Spleen (tissue), 11 donors: Measurements from ENCODE around the gene MIB2. TPM values are rescaled to one million over a fixed set of nuclear protein-coding genes. Genes with fewer than 3 reads are reported as not detected.
A peak's percentile ranks its signal among the peaks of the same experiment; 100 is the strongest.

ENCODE experiments used
- DNase-seq: peaks from one replicate; pipeline ENCODE4 v3.0.0-alpha.2; 2020
- H3K27ac ChIP-seq, 8 donors: fragments of 200-600 bp; sonication (generic) in 7 of 8; 1 replicate in 4 of 8; 2 replicates in 4 of 8; pipeline versions ENCODE4 v1.5.0 to v1.8.0; 2016 to 2021; ENCODE audit warnings: inconsistent platforms in 4 of 8, mild to moderate bottlenecking in 4 of 8, moderate library complexity in 1 of 8
- H3K27me3 ChIP-seq, 7 donors: fragments of 200-600 bp; sonication (generic) in 6 of 7; replicated peaks in 1 of 7; 1 replicate in 4 of 7; 2 replicates in 3 of 7; pipeline versions ENCODE4 v1.5.0 to v1.8.0; 2016 to 2021; ENCODE audit warnings: inconsistent platforms in 3 of 7, mild to moderate bottlenecking in 1 of 7
- H3K36me3 ChIP-seq, 6 donors: fragments of 200-600 bp; sonication (generic) in 5 of 6; 1 replicate in 4 of 6; 2 replicates in 2 of 6; pipeline versions ENCODE4 v1.5.0 to v1.8.0; 2016 to 2021; ENCODE audit warnings: inconsistent platforms in 2 of 6
- H3K4me1 ChIP-seq, 6 donors: fragments of 200-600 bp; sonication (generic) in 5 of 6; 1 replicate in 3 of 6; 2 replicates in 3 of 6; pipeline versions ENCODE4 v1.5.0 to v1.8.0; 2016 to 2021; ENCODE audit warnings: inconsistent platforms in 3 of 6
- H3K4me3 ChIP-seq, 8 donors: fragments of 200-600 bp; sonication (generic) in 7 of 8; 1 replicate in 4 of 8; 2 replicates in 4 of 8; pipeline versions ENCODE4 v1.5.0 to v1.8.0; 2016 to 2021; ENCODE audit warnings: inconsistent platforms in 4 of 8, mild to moderate bottlenecking in 4 of 8, moderate library complexity in 2 of 8
- H3K9me3 ChIP-seq, 8 donors: fragments of 200-600 bp; sonication (generic) in 7 of 8; 1 replicate in 4 of 8; 2 replicates in 4 of 8; pipeline versions ENCODE4 v1.5.0 to v1.8.0; 2016 to 2021; ENCODE audit warnings: inconsistent platforms in 4 of 8
- POLR2A ChIP-seq, 3 donors: fragments of 450-650 bp; IDR thresholded peaks; one replicate each; pipeline ENCODE4 v1.5.1; 2017; ENCODE audit warnings: antibody characterized with exemption in 3 of 3, mild to moderate bottlenecking in 1 of 3
- POLR2AphosphoS5 ChIP-seq, 3 donors: sonication (generic); formaldehyde crosslinking; IDR thresholded peaks; one replicate each; pipeline ENCODE4 v1.5.1; 2017; ENCODE audit warnings: antibody characterized with exemption in 3 of 3
- WGBS, 5 donors: extraction: QIAGEN DNeasy Blood & Tissue Kit in 3 of 5; methylation state at CpG; one replicate each; pipeline versions ENCODE4 v1.1.5 to v1.1.7; 2013 to 2018; 5-methylcytosine and 5-hydroxymethylcytosine counted together
- intact Hi-C: fragments of 100-400 bp; cut with DNase I; formaldehyde crosslinking; loops from one replicate; pipeline ENCODE4 v1.15.0; 2023; ENCODE audit warnings: low total_unique reads
- polyA plus RNA-seq, 3 donors: library from polyadenylated mRNA; stranded (reverse); fragments of 200-250 nt; gene quantifications; one replicate each; pipeline ENCODE4 v1.2.1, GENCODE V29; 2013
- total RNA-seq, 7 donors: library from RNA; depleted of rRNA in 3 of 7; stranded (reverse); fragments of >200 nt in 3 of 7; fragmentation: NEBNext Ultra II Directional in 4 of 7; extraction: Animal tissue kit (Norgen Biotek cat#: 25700) in 4 of 7; gene quantifications; one replicate each; pipeline versions ENCODE4 v1.1.0 to v1.2.1, GENCODE V29; 2016 to 2021
- TF ChIP-seq, protein P1 (sequence below), 11 experiments: fragments of 200-600 bp in 7 of 11; fragments of 450-650 bp in 4 of 11; sonication (generic) in 4 of 11; IDR thresholded peaks in 8 of 11; conservative IDR thresholded peaks in 3 of 11; 1 replicate in 7 of 11; 2 replicates in 4 of 11; pipeline versions ENCODE4 v1.4.0 to v1.8.0; 2016 to 2021; ENCODE audit warnings: antibody characterized with exemption in 11 of 11, inconsistent platforms in 4 of 11, mild to moderate bottlenecking in 1 of 11
- donor health status: healthy with polysubstance abuse.
- donor health status: DM: no; HTN: no; CAD: no; lungs with moderate emphysema.
- donor health status: DM: no; HTN: no; CAD: no.
- donor health status: Bipolar disorder and iron deficiency.
- donor health status: healthy.
- donor health status: DM: no; HTN: no; CAD: no.
- donor health status: DM: yes; HTN: yes; CAD: no.

MIB2 gene
- total and polyA plus RNA-seq, 10 donors, result 46.2 to 165 (median 73.0) TPM

DNA sequence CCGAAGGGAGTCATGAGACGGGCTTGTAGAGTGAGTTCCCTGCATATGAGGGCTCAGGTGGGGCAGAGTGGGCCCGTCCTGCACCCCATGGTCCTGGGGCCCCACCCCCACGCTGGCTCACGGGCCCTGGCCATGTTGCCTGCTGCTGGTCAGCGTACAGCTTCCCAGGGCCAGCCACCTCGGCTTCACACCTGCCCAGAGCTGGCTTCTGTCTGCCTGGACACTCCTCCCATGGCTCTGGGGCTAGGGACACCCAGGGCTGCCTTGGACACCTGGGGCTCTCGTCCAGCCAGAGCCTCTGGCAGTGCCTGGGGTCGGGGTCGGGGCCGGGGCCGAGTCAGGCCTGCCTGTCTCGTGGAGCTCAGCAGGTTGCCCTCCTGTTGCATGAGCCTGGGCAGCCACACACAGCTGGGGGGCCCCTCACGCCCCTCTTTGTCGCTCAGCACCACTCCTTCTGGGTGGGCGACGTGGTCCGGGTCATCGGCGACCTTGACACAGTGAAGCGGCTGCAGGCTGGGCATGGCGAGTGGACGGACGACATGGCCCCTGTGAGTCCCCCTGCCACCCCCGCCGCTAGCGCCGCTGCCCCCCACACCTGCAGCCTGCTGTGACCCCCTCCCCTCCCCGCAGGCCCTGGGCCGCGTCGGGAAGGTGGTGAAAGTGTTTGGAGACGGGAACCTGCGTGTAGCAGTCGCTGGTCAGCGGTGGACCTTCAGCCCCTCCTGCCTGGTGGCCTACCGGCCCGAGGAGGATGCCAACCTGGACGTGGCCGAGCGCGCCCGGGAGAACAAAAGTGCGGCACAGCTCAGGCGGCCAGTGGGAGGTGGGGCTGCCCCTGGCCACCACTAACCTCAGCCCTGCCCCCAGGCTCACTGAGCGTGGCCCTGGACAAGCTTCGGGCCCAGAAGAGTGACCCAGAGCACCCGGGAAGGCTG is 11.2 kb downstream of the MIB2 start:
- TF ChIP-seq, protein P1, sequence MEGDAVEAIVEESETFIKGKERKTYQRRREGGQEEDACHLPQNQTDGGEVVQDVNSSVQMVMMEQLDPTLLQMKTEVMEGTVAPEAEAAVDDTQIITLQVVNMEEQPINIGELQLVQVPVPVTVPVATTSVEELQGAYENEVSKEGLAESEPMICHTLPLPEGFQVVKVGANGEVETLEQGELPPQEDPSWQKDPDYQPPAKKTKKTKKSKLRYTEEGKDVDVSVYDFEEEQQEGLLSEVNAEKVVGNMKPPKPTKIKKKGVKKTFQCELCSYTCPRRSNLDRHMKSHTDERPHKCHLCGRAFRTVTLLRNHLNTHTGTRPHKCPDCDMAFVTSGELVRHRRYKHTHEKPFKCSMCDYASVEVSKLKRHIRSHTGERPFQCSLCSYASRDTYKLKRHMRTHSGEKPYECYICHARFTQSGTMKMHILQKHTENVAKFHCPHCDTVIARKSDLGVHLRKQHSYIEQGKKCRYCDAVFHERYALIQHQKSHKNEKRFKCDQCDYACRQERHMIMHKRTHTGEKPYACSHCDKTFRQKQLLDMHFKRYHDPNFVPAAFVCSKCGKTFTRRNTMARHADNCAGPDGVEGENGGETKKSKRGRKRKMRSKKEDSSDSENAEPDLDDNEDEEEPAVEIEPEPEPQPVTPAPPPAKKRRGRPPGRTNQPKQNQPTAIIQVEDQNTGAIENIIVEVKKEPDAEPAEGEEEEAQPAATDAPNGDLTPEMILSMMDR (IDR thresholded peaks at IDR 0.05 in 8 of 11, conservative IDR thresholded peaks at IDR 0.05 in 3 of 11), result no peak
- TF ChIP-seq POLR2AphosphoS5 (IDR thresholded peaks at IDR 0.05) (no peak), POLR2A (IDR thresholded peaks at IDR 0.05) (no peak)
- DNase-seq, result peak; percentile 76
- no peak overlapping the region for H3K27ac ChIP-seq
- 92 to 97% (median 94%) methylated on average over 38 to 48 of the region's 48 CpGs for WGBS, 5 donors
- no peak overlapping the region for H3K4me3 ChIP-seq
- no peaks in the 10 kb centered on the region for H3K9me3 ChIP-seq
- peaks cover 0 to 37% (median 20%) of the 10 kb centered on the region in 6 donors for H3K4me1 ChIP-seq
- peaks cover 0 to 62% (median 7%) of the 10 kb centered on the region in 6 donors for H3K36me3 ChIP-seq
- H3K27me3 ChIP-seq, result peaks cover 0 to 35% (median 13%) of the 10 kb centered on the region in 7 donors
- intact Hi-C loops, result no loop called here

DNA sequence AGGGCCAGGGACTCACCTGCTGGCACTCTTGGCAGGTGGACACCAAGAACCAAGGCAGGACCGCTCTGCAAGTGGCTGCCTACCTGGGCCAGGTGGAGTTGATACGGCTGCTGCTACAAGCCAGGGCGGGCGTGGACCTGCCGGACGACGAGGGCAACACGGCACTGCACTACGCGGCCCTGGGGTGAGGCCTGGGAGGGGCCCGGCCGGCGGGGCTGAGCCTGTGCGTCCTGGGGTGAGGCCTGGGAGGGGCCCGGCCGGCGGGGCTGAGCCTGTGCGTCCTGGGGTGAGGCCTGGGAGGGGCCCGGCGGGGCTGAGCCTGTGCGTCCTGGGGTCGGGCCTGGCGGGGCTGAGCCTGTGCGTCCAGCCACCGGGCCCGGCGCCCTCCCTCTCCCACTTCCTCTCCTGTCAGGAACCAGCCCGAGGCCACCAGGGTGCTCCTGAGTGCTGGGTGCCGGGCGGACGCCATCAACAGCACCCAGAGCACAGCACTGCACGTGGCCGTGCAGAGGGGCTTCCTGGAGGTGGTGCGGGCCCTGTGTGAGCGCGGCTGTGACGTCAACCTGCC is 12.0 kb downstream of the MIB2 start:
- Histone ChIP-seq H3K4me1 (peaks cover 0 to 46% (median 28%) of the 10 kb centered on the region in 6 donors), H3K9me3 (no peaks in the 10 kb centered on the region), H3K27me3 (peaks cover 3 to 44% (median 22%) of the 10 kb centered on the region in 7 donors), H3K36me3 (peaks cover 0 to 62% (median 7%) of the 10 kb centered on the region in 6 donors), H3K4me3 (no peak overlapping the region), H3K27ac (no peak overlapping the region)
- intact Hi-C loops, result no loop called here
- DNase-seq, result peak; percentile 76
- 76 to 91% (median 83%) methylated on average over 10 to 37 of the region's 37 CpGs for WGBS, 5 donors
- TF ChIP-seq POLR2AphosphoS5 (IDR thresholded peaks at IDR 0.05), result peak in 1 of 3 donors; percentile 5
- TF ChIP-seq, protein P1 (IDR thresholded peaks at IDR 0.05 in 8 of 11, conservative IDR thresholded peaks at IDR 0.05 in 3 of 11), result no peak

DNA sequence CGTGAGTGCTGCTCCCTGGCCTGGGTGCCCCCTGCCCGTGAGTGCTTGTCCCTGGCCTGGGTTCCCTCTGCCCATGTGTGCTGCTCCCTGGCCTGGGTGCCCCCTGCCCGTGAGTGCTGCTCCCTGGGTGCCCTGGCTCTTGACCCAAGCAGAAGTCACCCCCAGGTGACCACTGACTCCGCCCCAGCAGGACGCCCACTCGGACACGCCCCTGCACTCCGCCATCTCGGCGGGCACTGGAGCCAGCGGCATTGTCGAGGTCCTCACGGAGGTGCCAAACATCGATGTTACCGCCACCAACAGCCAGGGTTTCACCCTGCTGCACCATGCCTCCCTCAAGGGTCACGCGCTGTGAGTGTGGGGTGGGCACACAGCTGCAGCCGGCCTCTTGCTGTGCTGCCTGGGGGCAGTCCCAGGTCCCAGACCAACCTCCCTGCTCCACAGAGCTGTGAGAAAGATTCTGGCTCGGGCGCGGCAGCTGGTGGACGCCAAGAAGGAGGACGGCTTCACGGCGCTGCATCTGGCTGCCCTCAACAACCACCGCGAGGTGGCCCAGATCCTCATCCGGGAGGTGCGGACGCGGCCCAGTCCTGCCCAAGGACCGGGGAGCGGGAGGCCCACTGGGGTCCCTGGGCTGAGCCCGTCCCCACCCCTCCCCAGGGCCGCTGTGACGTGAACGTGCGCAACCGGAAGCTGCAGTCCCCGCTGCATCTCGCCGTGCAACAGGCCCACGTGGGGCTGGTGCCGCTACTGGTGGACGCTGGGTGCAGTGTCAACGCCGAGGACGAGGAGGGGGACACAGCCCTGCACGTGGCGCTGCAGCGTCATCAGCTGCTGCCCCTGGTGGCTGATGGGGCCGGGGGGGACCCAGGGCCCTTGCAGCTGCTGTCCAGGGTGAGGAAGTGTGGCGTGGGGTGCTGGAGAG is 12.8 kb downstream of the MIB2 start:
- H3K9me3 ChIP-seq, result no peaks in the 10 kb centered on the region
- H3K4me1 ChIP-seq, result peaks cover 0 to 46% (median 28%) of the 10 kb centered on the region in 6 donors
- peak in 2 of 3 donors; percentile 20 to 47 for TF ChIP-seq POLR2AphosphoS5 (IDR thresholded peaks at IDR 0.05)
- no peak for TF ChIP-seq POLR2A (IDR thresholded peaks at IDR 0.05)
- TF ChIP-seq, protein P1 (IDR thresholded peaks at IDR 0.05 in 8 of 11, conservative IDR thresholded peaks at IDR 0.05 in 3 of 11), result no peak
- peak overlapping the region in 2 of 8 donors; percentile 44 to 71 for H3K4me3 ChIP-seq
- intact Hi-C loops, result no loop called here
- H3K27ac ChIP-seq, result peak overlapping the region in 7 of 8 donors; percentile 68 to 91 (median 84)
- 92 to 94% (median 93%) methylated on average over 14 to 53 of the region's 53 CpGs for WGBS, 5 donors
- peak; percentile 87 for DNase-seq
- peaks cover 3 to 45% (median 22%) of the 10 kb centered on the region in 7 donors for H3K27me3 ChIP-seq
- H3K36me3 ChIP-seq, result peaks cover 0 to 61% (median 7%) of the 10 kb centered on the region in 6 donors
